HTERT RPE-1 (cell line): Measurements from ENCODE around the gene STAMBP.
"Not testable (repeated sequence)": the region's sequence is repeated elsewhere in the genome, so short reads cannot be mapped to it uniquely, and the experiment has no call there.

ENCODE experiments used
- in situ Hi-C: fragments of 300-500 bp; cut with MboI; formaldehyde crosslinking; loops from 4 replicates; pipeline ENCODE4 v1.14.3; 2020; ENCODE audit warnings: low sequenced_read_pairs

STAMBP gene

DNA sequence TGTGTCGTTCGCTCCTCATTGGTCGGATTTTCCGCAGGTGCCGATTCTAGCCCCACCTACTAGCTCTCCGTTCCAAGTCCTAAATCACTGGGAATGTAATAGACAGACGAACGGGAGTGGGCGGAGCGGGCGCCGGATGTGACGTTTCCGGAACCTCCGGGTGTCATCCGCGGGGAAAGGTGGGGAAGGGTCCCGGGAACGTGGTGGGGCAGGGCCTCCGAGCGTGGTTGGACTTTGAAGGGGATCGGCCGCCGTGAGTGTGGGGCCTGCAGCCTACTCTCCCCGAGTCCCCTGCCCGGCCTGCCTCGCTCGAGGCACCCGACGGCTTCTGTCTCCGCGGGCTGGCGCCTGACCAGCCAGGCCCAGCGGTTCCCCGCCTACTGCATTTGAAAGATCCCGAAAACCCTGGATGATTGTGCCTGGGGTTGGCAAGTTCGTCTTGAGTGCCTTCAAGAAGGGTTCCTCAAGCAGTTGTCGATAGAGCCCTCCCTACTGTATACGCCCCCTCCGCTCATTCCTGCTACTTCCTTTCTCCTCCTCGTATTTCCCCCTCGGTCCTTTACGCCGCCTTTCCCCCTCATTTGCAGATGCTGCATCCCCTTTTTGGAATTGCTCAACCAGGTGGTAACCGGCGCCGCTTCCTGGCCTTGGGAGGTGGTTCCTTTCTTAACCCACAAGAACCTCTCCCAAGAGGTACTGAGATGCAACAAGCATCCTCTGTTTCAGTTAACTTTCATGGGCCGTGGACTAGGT is at the start of gene STAMBP:
Gene STAMBP (plus strand): TSS at position 144 of the 753 bp plus-strand sequence. CDS start 1,896 bp downstream, outside the sequence.
- in situ Hi-C loops = no loop called here

DNA sequence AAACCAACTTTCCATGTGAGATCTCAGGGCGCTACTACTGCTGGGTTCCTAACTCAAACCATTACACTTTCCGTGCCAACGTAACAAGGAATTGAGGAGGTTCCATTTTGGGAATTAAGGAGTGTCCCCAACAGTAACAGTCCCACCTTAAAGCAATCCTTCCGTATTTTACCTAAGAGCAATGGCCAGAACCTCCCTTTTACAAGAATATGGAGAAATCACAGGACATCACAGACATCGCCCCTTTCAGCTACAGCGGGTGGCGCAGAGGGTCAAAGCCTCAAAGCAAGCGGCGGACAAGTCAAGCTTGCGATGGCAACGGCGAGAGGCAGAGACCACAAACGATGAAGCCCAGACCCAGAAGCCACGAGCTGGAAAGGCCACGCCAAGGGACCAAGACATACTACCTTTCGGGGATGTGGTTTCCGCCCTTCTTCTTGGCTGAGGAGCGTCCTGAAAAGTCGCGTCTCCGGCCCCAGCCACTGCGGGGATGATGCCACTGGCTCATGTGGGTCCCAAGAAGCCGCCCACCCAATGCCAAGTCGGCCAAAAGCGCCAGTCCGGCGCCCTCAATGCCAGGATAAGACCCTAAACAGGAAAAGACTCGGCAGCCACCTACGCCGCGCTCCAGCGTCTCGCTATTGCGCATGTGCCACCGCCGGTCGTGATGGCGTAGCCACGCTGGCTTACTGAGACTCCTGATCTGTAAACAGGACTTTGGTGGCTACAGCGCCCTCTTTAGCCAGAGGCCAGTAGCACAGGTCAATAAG is 49.1 kb upstream of the STAMBP start, which contains the start of gene DUSP11:
Gene DUSP11 (minus strand): TSS at position 637 of the 770 bp plus-strand sequence. CDS start 129 bp downstream, at position 508.
- in situ Hi-C loops = no loop called here

DNA sequence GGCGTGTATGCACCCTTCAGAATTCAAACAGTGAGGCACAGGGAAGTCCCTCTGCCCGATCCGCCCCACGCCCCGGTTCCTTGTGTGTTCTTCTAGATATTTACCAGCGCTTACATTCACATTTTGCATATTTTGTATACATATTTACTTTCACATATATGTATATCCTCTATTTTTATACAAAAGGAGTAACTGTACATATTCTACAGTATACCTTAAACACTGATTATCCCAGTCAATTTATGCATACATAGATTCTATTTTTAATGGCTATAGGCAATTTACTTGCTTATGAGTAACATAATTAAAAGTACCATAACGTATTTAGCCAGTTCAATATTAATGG is 48.6 kb upstream of the STAMBP start:
- in situ Hi-C loops = no loop called here

DNA sequence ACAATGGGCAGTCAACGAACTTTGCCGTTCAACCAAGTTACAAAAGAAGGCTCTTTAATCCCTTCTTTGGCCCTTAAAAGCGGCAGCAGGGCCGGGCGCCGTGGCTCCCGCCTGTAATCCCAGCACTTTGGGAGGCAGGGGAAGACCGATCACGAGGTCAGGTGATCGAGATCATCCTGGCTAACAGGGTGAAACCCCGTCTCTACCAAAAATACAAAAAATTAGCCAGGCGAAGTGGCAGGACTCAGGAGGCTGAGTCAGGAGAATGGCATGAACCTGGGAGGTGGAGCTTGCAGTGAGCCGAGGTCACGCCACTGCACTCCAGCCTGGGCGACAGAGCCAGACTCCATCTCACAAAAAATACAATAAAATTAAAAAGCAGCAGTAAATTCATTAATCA is 45.4 kb upstream of the STAMBP start:
- in situ Hi-C loops = not testable (repeated sequence)

- in situ Hi-C loops = not testable (repeated sequence)
Measured at GRCh38 chr2:73783883-73784282, 44.9 kb upstream of the STAMBP start, which contains the start of gene C2orf78. Gene C2orf78 (plus strand): TSS chr2:73784183. CDS start chr2:73784310, 127 bp downstream.

GRCh38 chr2:73811878-73812277 is 16.9 kb upstream of the STAMBP start:
- in situ Hi-C loops = no loop called here

DNA sequence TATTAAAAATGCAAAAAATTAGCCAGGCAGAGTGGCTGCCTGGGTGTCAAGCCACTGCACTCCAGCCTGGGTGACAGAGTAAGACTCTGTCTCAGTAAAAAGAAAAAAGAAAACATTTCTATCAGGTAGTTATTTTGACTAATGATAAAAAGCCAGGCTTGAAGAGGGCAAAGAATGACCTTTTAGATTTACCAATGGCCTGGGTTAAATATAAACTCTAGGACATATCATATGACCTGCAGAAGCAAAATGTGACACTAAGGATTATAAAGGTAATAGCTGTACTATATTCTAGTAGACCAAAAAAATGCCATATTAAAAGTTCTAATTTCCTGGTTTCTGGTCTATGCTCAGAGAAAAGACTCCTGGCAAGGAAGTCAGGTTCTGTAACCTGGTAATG is 16.1 kb upstream of the STAMBP start:
- in situ Hi-C loops = no loop called here

GRCh38 chr2:73818296-73818695 is 10.5 kb upstream of the STAMBP start:
- in situ Hi-C loops = no loop called here

DNA sequence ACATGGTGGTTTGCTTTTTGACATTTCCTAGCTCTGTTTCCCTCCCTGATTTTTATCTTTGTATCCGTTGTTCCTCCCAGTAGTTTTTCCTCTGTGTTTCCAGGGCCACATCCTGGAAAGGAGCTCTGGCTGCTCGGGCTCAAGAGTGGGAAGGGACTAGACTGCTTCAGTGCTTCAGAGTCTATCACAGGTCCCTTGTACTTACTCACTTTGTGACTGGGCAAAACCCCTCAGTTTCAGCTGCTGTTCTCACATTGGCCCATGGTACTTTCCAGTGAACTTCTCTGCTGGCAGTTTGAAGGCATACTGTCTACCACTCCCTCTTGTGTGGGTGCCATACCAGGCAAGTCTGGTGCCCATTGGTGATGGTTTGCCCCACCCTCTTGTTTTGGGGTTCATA is 7.5 kb upstream of the STAMBP start:
- in situ Hi-C loops = no loop called here

DNA sequence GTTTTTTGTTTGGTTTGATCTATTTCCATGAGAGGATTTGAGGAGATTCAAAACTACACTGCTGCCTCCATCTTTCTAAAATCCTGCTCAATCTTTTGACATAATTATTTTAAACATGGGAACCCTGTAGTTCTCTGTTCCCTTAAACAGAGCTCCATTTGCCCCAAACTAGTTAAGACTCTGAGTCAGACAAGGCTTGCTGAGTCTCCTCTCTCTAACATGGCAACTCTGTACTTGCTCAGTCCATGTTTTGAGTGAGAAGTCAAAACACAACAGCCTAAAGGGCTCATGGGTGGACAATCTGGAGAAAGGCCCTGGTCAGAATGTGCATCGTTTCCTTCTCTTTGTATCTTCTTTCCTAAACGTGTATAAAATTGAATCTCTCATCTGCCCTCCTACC is 7.1 kb upstream of the STAMBP start:
- in situ Hi-C loops = no loop called here

GRCh38 chr2:73822276-73822675 is 6.5 kb upstream of the STAMBP start:
- in situ Hi-C loops = no loop called here

DNA sequence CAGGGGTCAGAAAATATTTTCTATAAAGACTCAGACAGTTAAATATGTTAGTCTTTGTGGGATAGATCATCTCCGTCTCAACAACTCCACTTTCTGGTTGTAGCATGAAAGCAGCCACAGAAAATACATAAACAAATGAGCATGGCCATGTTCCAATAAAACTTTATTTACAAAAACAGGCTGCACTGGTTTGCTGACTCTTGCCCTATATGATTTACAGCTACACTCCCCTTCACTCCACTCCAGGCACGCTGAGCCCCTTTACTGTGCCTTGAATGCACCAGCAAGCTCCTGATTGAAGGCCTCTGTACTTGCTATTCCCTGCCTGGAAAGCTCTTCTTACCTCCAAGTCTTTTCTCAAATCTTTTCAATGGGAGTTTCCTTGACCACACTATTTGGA is 5.8 kb upstream of the STAMBP start:
- in situ Hi-C loops = no loop called here

GRCh38 chr2:73823416-73823815 is 5.3 kb upstream of the STAMBP start:
- in situ Hi-C loops = no loop called here

DNA sequence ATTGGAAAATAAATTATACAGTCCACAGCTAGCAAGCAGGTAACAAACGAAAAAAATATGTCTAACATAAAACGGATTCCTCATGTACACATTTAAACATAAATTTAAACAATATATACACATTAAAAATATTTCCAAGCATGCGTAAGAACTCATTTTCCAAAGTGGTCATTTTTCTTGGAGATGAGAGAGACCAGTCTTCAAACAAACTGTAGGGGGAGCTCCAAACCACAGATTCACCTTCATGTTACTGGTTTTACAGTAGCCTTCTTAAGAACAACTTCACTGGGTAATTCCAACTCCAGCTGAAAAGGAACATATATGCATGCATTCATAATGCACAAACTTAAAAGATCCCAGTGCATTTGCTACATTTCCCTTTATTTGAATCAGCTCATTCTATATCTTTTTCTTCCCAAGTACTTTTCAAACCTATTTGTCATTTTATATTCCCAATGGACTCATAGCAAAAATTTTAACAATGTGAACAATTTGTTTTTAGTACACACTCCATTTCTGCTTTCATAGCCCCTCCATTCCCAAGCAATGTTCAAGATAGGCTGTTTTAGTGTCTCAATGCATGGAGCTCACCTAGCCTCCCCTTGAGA is 4.7 kb upstream of the STAMBP start:
- in situ Hi-C loops = no loop called here

- in situ Hi-C loops = no loop called here
Measured at GRCh38 chr2:73825408-73825807, 3.4 kb upstream of the STAMBP start.

- in situ Hi-C loops = no loop called here
Measured at GRCh38 chr2:73827018-73827417, 1.7 kb upstream of the STAMBP start.

GRCh38 chr2:73827660-73828388 is 937 bp upstream of the STAMBP start:
- in situ Hi-C loops = no loop called here

- in situ Hi-C loops = no loop called here
Measured at GRCh38 chr2:73828389-73828817, 358 bp upstream of the STAMBP start.

DNA sequence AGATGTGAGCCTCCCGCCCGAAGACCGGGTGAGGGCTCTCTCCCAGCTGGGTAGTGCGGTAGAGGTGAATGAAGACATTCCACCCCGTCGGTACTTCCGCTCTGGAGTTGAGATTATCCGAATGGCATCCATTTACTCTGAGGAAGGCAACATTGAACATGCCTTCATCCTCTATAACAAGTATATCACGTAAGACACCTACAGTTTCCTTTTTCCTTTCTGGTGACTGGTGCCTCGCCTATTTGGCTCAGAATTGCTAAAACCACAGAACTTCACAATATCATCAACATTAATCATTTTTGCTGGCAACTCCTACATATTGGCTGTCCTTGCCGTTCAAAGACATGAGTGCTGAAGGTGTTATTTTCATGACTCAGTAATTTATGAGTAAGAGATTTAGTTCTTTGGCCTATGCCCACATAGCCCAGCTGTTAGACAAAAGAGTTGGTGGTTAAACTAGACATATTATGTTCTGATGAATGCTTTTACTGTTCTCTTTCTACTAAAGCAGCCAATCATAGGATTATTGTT is 2.2 kb downstream of the STAMBP start:
- in situ Hi-C loops = no loop called here

- in situ Hi-C loops = no loop called here
Measured at GRCh38 chr2:73832930-73833329, 4.2 kb downstream of the STAMBP start.
